OCI-LY3 (cell line): ENCODE data around the gene WDR70.

ENCODE experiments used
- H2AFZ ChIP-seq: fragments of 200-600, 300-600 bp; shearing (Covaris generic); 2 replicates; pipeline ENCODE4 v1.6.0; 2014; ENCODE audit warnings: antibody characterized with exemption, low read depth, low read length
- H3K27ac ChIP-seq: fragments of 200-600, 300-600 bp; sonication (generic); 2 replicates; pipeline ENCODE4 v1.5.1; 2014; ENCODE audit warnings: mild to moderate bottlenecking, low read length, moderate library complexity, mixed read lengths
- H3K27me3 ChIP-seq: fragments of 200-600, 300-600 bp; sonication (generic); 2 replicates; pipeline ENCODE4 v1.6.1; 2014; ENCODE audit warnings: low read depth, low read length, mixed read lengths
- H3K36me3 ChIP-seq: fragments of 200-600, 300-600 bp; sonication (generic); replicated peaks from 2 replicates; pipeline ENCODE3; 2014; ENCODE audit warnings: low read depth, low read length, mixed read lengths
- H3K4me1 ChIP-seq: fragments of 300-600, 200-600 bp; sonication (generic); 2 replicates; pipeline ENCODE4 v1.6.1; 2014; ENCODE audit warnings: low read length, mixed read lengths
- H3K4me2 ChIP-seq: fragments of 200-600, 300-600 bp; sonication (generic); 2 replicates; pipeline ENCODE4 v1.6.1; 2014; ENCODE audit warnings: low read length, mixed read lengths
- H3K4me3 ChIP-seq: fragments of 300-600, 200-600 bp; sonication (generic); 2 replicates; pipeline ENCODE4 v1.5.1; 2014; ENCODE audit warnings: antibody characterized with exemption, mild to moderate bottlenecking, low read length, moderate library complexity
- H3K79me2 ChIP-seq: fragments of 300-600, 200-600 bp; shearing (Covaris generic); 2 replicates; pipeline ENCODE4 v1.6.1; 2014; ENCODE audit warnings: mild to moderate bottlenecking, low read length, mixed read lengths
- H3K9ac ChIP-seq: fragments of 300-600, 200-600 bp; shearing (Covaris generic); 2 replicates; pipeline ENCODE4 v1.6.0; 2014; ENCODE audit warnings: mild to moderate bottlenecking, low read length, moderate library complexity
- H3K9me3 ChIP-seq: fragments of 200-600, 300-600 bp; shearing (Covaris generic); 2 replicates; pipeline ENCODE4 v1.6.1; 2014; ENCODE audit warnings: low read length, mixed read lengths; ENCODE audit not compliant: insufficient read depth
- H4K20me1 ChIP-seq: fragments of 200-600, 300-600 bp; sonication (generic); 2 replicates; pipeline ENCODE4 v1.6.1; 2016; ENCODE audit warnings: low read length, mixed read lengths; ENCODE audit not compliant: insufficient read depth
- CTCF ChIP-seq: fragments of 200-600, 300-600 bp; sonication (generic); IDR thresholded peaks from 2 replicates; pipeline ENCODE4 v1.5.1; 2014; ENCODE audit warnings: antibody characterized with exemption, low read length, low read depth
- EZH2phosphoT487 ChIP-seq: fragments of 200-600 bp; shearing (Covaris generic); IDR thresholded peaks from 2 replicates; pipeline ENCODE4 v1.6.1; 2018; ENCODE audit warnings: antibody characterized with exemption, mixed run types, low read depth

Gene WDR70

GRCh38 chr5:37506241-37506640, 127.1 kb downstream of the WDR70 start:
- Histone ChIP-seq H3K79me2 (no peaks in the 10 kb centered on the region), H3K9me3 (no peaks in the 10 kb centered on the region), H3K4me2 (no peak overlapping the region), H3K27ac (no peak overlapping the region), H3K4me1 (no peaks in the 10 kb centered on the region), H4K20me1 (no peaks in the 10 kb centered on the region), H2AFZ (no peak overlapping the region), H3K27me3 (no peaks in the 10 kb centered on the region), H3K9ac (no peak overlapping the region), H3K4me3 (no peak overlapping the region), H3K36me3 (no peaks in the 10 kb centered on the region)
- TF ChIP-seq EZH2phosphoT487 (no peak), CTCF (no peak)

GRCh38 chr5:37506722-37507121, 127.6 kb downstream of the WDR70 start:
- TF ChIP-seq EZH2phosphoT487 (no peak), CTCF (no peak)
- no peak overlapping the region for H3K27ac ChIP-seq
- H3K4me3 ChIP-seq, result no peak overlapping the region
- no peaks in the 10 kb centered on the region for H4K20me1 ChIP-seq
- no peaks in the 10 kb centered on the region for H3K79me2 ChIP-seq
- H3K9me3 ChIP-seq, result no peaks in the 10 kb centered on the region
- H3K36me3 ChIP-seq, result no peaks in the 10 kb centered on the region
- H3K27me3 ChIP-seq, result no peaks in the 10 kb centered on the region
- no peak overlapping the region for H3K9ac ChIP-seq
- H2AFZ ChIP-seq, result no peak overlapping the region
- no peak overlapping the region for H3K4me2 ChIP-seq
- no peaks in the 10 kb centered on the region for H3K4me1 ChIP-seq

GRCh38 chr5:37511646-37512045, 132.5 kb downstream of the WDR70 start:
- Histone ChIP-seq H4K20me1 (no peaks in the 10 kb centered on the region), H3K27me3 (no peaks in the 10 kb centered on the region), H2AFZ (no peak overlapping the region), H3K9ac (no peak overlapping the region), H3K79me2 (no peaks in the 10 kb centered on the region), H3K4me2 (no peak overlapping the region), H3K4me3 (no peak overlapping the region), H3K9me3 (no peaks in the 10 kb centered on the region), H3K4me1 (no peaks in the 10 kb centered on the region), H3K27ac (no peak overlapping the region), H3K36me3 (no peaks in the 10 kb centered on the region)
- TF ChIP-seq CTCF (no peak), EZH2phosphoT487 (no peak)

- Histone ChIP-seq H2AFZ (no peak overlapping the region), H4K20me1 (no peaks in the 10 kb centered on the region), H3K4me1 (no peaks in the 10 kb centered on the region), H3K4me3 (no peak overlapping the region), H3K27ac (no peak overlapping the region), H3K79me2 (no peaks in the 10 kb centered on the region), H3K27me3 (no peaks in the 10 kb centered on the region), H3K9me3 (no peaks in the 10 kb centered on the region), H3K4me2 (no peak overlapping the region), H3K9ac (no peak overlapping the region), H3K36me3 (peaks cover 2% of the 10 kb centered on the region)
- TF ChIP-seq CTCF (no peak), EZH2phosphoT487 (no peak)
Observed at GRCh38 chr5:37514946-37515345, 135.8 kb downstream of the WDR70 start.
